ENCODE data around the gene PEMT.
A peak's percentile ranks its signal among the peaks of the same experiment; 100 is the strongest.

Gene PEMT

GRCh38 chr17:17553217-17554195 lies 38.0 kb downstream of the PEMT start:
- DNase-seq (ENCODE audit: low spot score) = no peak

DNA sequence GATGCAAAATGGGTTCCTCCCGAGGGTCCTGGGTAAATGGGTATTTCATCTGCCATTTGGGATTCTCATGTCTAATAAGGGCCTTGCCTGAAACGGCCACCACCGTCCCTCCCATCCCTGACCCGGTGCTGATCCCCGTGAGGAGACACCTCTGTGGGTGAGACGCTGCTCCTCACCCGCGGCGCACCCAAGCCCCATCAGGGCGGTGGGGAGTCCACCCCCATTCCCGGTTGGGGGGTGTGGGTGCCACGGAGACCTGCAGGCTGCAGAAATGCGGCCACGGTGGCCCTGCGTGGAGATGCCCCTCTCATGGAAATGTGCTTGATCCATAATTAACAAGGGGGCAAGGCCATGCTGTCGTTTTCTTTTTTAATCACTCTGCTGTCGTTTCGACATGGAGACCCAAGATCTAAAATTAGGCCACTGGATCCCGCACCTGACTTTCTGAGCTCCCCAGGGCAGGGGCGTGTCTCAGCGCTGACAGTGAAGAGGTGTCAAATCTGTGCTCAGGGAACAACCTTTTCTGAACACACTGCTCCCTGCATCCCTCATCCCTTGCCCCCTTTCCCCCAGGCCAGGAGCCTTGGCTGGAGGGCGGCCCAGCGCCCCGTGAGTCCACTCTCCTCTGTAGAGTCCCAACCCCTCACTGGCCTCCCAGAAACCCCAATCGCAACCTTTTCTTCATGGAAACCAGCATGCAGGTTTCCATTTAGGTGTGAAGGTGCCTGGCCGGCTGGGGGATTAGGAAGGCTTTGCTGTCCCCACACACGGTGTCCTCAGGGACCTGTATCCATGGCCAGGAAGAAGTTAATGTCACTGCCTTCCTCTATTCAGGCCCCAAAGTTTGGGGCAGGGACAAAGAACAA lies 38.9 kb downstream of the PEMT start:
- no peak for DNase-seq (ENCODE audit: low spot score)

GRCh38 chr17:17551361-17551760 lies 40.1 kb downstream of the PEMT start:
- DNase-seq (ENCODE audit: low spot score) = peak; percentile 19

DNA sequence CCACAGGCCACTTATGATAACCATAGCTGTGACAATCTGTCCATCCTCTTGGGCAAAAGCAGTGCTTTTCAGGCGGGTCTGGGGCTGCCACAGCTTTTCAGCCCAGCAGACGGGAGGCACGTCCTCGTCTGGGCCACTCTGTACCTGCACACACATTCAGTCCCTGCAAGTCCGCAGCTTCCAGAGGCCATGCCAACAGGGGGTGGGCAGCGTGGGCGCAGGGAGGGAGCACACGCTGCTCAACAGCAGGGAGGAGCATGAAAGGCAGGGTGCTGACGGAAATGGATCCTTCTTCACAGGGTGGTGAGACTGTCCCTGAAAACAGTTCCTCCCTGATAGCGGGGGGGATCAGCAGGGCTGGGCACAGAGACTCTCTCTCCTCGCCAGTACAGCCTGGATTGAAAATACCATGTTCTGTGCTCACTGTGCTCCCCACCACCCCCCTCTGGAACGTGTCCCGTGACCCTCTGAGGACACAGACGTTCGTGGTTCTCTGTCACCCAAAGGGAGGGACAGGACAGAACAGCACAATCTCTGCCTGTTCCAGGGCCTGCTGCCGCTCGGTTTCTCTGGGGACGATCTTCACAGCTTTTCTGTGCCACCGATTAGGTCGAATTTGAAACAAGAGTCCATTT lies 41.7 kb downstream of the PEMT start:
- no peak for DNase-seq (ENCODE audit: low spot score)

GRCh38 chr17:17548044-17548443 lies 43.5 kb downstream of the PEMT start:
- no peak for DNase-seq (ENCODE audit: low spot score)

DNA sequence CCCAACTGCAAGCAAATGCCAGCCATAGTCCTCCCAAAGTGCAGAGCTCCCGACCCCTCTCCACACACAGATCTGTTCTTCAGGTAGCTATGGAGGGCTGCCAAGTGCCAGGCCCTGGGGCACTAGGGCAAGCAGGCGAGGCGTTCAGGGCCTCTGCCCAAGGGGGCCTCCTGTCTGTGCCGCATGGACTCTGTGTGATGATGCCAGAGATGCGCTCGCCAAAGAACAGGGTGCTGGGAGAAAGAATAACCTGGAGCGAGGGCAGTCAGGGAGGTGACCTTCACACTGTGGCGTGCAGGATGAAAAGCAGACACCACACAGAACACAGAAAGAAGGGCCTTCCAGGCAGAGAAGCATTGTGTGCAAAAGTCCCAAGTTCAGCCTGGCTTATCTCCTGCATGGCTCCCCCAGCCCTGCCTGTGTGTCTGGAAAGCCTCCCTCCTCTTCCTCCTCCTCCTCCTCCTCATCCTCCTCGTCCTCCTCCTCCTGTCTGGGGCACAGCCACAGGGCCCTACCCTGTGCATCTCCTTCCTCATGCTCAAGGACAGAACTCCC lies 44.2 kb downstream of the PEMT start:
- no peak for DNase-seq (ENCODE audit: low spot score)

- no peak for DNase-seq (ENCODE audit: low spot score)
Observed at GRCh38 chr17:17546399-17547185, 44.9 kb downstream of the PEMT start.

DNA sequence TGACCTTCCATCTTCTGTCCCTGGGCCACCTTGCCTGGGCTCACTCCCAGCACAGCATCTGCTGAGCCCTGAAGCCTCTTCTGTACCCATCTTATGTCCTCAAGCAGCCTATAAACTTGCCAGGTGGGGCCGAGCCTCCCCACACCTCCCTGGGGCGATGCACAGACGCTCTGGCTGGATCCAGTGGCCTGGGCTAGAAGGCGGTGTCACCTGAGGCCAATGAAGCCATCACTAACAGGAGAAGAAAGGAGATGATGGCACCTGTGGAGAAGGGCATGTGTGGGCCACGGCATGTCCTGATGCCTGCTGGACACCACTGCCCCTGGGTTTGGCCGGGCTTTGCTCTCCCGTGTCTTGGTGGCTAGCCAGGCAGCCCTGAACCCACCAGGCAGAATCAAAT lies 45.5 kb downstream of the PEMT start:
- no peak for DNase-seq (ENCODE audit: low spot score)

DNA sequence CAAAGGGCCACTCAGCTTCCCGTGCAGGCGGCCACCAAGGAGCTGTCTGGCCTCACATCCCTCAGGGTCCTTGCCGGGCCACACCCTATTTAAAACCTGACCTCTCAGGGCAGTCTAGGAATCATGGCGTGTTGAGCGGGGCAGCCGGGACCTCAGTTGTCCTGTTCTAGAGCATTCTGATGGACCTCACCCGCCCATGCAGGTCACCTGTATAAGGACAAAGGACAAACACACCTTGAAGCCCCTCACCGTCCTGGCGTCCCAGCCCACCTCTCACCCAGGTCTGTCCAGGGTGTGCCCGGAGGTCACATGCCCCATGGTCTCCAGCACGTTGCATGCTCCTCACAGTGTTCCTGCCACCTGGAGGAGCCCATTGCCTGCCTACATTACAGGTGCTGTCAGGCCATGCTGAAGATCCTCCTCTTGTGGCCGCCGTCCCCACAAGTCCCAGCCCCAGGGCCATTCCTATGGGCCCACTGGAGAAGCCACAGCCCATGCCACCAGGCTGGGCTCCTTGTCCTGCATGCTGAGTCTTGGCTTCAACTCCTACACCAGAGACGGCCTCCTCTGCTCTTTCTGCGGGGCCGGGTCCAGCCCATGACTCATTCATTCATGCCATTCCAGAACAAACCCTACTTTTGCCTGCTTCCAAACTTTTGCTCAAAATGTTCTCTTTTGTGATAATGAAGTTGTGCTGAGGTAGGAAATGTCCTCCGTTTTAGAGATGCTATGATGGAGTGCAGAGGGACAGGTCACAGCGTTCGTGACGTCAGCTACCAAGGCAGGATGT lies 46.3 kb downstream of the PEMT start:
- no peak for DNase-seq (ENCODE audit: low spot score)

DNA sequence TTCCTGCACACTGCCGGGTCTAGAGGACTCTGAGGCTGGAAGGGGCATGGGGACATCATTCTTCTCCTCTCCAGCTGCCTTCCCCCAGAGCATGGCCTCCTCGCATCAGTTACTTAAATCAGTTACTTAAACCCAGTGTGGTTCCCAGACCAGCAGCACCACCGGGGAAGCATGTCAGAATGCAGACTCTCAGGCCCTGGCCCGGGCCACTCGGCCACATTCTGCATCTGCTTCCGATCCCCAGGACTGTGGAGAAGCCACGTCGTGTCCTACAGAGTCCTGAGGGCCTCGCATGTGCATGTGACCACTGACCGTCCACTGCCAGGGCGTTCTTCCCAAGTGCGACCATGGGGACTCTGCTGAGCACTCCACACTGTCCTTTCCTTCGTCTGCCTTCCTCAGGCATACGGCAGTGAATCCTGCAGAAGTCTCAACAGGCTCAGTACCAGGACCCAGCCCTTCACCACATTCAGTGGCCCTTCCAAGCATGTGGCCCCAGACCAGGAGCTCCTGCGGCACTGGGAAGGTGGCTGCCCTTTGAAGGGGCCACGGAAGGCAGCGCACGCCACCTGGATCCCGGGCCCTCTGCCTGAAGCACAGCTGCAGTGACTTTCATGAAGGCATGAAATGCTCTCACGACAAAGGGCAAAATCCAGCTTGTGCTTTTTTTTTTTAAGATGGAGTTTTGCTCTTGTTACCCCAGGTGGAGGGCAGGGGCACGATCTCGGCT lies 48.4 kb downstream of the PEMT start:
- DNase-seq (ENCODE audit: low spot score) = no peak

- no peak for DNase-seq (ENCODE audit: low spot score)
Observed at GRCh38 chr17:17541640-17542001, 49.9 kb downstream of the PEMT start.

DNA sequence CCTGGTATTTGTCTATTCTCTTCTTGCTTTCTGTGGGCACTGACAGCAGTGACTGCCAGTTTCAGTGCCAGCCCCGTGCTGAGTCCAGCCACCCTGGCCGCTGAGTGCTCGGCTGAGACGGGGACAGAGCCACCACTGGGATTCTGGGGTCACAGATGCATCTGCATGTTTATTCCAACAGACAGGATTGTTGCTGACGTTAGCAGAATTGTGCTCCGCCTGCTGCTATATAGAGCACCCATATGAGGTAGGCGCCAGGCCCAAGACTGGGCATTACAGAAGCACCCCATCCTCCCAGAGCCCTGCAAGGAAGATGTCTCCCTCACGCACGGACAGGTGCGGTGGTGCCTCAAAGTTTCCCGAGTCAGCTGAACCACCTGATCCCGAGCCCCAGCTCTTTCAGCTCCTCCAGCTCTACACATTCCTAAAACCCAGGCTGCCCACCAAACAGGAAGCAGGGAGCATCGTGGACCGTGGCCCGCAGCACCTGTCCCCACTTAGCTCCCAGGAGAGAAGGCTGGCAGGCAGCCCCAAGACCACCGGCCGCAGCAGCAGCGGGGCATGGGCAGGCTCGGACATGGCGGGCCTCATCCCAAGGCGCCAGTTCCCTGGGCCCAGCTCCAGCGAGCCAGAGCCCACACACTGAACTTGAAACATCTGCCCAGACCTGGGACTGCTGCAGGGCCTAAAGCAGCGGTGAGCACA lies 50.4 kb downstream of the PEMT start:
- no peak for DNase-seq (ENCODE audit: low spot score)

DNA sequence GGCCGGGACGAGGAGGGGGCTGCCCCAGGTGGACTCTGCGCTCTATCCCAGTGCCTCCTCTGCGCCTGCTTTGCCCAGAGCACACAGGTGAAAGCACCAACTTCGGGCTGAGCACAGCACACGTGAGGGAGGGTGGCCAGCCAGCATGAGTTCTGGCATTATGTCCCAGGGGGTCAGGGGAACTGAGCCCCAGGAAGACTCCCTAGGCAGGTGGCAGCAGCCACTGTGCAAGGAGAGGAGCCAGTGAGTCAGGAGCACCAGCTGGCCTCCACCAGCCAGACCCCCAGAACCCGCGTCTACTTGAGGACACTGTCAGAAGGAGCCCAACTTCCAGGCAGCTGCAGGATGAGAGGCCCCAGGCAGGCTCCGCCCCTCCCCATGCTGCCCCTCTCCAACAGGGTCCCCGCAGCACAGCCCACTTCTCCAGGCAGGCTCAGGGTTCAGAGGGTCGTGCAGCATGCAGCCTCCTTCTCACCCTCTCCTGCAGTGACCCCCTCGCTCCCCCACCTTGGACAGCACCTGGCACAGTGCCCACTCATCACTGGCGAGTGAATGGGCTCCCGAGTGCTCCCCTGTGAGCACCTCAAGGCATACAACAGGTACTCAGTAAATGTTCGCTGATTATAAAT lies 51.1 kb downstream of the PEMT start:
- DNase-seq (ENCODE audit: low spot score) = no peak

- DNase-seq (ENCODE audit: low spot score) = no peak
Observed at GRCh38 chr17:17539591-17539990, 51.9 kb downstream of the PEMT start.

GRCh38 chr17:17538417-17539391 lies 52.8 kb downstream of the PEMT start:
- no peak for DNase-seq (ENCODE audit: low spot score)

GRCh38 chr17:17537311-17538099 lies 54.0 kb downstream of the PEMT start:
- no peak for DNase-seq (ENCODE audit: low spot score)

- no peak for DNase-seq (ENCODE audit: low spot score)
Observed at GRCh38 chr17:17536702-17537101, 54.8 kb downstream of the PEMT start.
